Mucosa of rectum (tissue), 2 donors: ENCODE data around the gene SZRD1.
A peak's percentile ranks its signal among the peaks of the same experiment; 100 is the strongest.

Source experiments
- H3K27ac ChIP-seq, 2 donors: one replicate each; pipeline ENCODE4 v1.7.0; 2013; ENCODE audit warnings: inconsistent platforms in 2 of 2, low read depth in 2 of 2, low read length in 2 of 2
- H3K27me3 ChIP-seq, 2 donors: one replicate each; pipeline ENCODE4 v1.7.0; 2013; ENCODE audit warnings: low read length in 2 of 2; ENCODE audit not compliant: control insufficient read depth in 2 of 2, insufficient read depth in 2 of 2
- H3K36me3 ChIP-seq, 2 donors: one replicate each; pipeline ENCODE4 v1.7.0; 2013; ENCODE audit warnings: low read length in 2 of 2; ENCODE audit not compliant: control insufficient read depth in 2 of 2, insufficient read depth in 2 of 2
- H3K4me1 ChIP-seq, 2 donors: one replicate each; pipeline ENCODE4 v1.7.0; 2013; ENCODE audit warnings: low read length in 2 of 2, mild to moderate bottlenecking in 1 of 2; ENCODE audit not compliant: control insufficient read depth in 2 of 2, insufficient read depth in 2 of 2
- H3K4me3 ChIP-seq, 2 donors: one replicate each; pipeline ENCODE4 v1.7.0; 2013; ENCODE audit warnings: low read length in 2 of 2
- H3K9ac ChIP-seq, 2 donors: one replicate each; pipeline ENCODE4 v1.7.0; 2013; ENCODE audit warnings: low read length in 2 of 2, low read depth in 1 of 2, mild to moderate bottlenecking in 1 of 2
- H3K9me3 ChIP-seq, 2 donors: one replicate each; pipeline ENCODE4 v1.7.0; 2013; ENCODE audit warnings: low read length in 2 of 2; ENCODE audit not compliant: control insufficient read depth in 2 of 2
- donor health status: healthy.
- donor health status: Normal muscosa, but diverticular disease.

SZRD1 gene

GRCh38 chr1:16366722-16367257 is at the start of gene SZRD1:
TSS of gene SZRD1 (plus strand) at chr1:16367242. CDS start at chr1:16367258, 16 bp downstream.
- H3K27me3 ChIP-seq = no peaks in the 10 kb centered on the region
- H3K27ac ChIP-seq = peak within 1 kb of the TSS; percentile 94 to 98
- H3K36me3 ChIP-seq = no peaks in the 10 kb centered on the region
- no peaks in the 10 kb centered on the region for H3K9me3 ChIP-seq
- peaks cover 11% of the 10 kb centered on the region in 2 donors for H3K4me1 ChIP-seq
- peak within 1 kb of the TSS; percentile 89 to 91 for H3K9ac ChIP-seq
- peak within 1 kb of the TSS; percentile 80 to 98 for H3K4me3 ChIP-seq

DNA sequence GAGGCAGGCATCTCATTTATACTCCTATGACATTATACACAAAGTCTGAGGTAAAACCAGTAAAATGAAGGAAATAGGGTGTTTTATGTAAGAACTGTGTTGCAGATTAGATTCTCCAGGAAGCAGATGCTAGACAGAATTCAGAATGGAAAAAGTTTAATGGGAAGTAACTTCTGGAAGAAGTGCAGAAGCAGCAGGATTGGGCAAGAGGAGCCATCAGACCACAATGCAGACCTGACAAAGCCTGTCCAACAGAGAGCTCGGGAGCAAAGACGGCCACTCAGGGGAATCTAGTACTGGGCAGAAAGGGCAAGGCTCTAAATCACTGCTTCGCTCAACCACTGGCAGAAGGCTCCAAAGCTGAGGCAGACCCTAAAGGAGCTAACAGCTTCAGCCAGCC is 48.5 kb upstream of the SZRD1 start:
- H3K9ac ChIP-seq = no peak overlapping the region
- H3K27me3 ChIP-seq = no peaks in the 10 kb centered on the region
- no peaks in the 10 kb centered on the region for H3K4me1 ChIP-seq
- no peaks in the 10 kb centered on the region for H3K9me3 ChIP-seq
- no peak overlapping the region for H3K27ac ChIP-seq
- no peak overlapping the region for H3K4me3 ChIP-seq
- peaks cover 9 to 12% of the 10 kb centered on the region in 2 donors for H3K36me3 ChIP-seq

- no peaks in the 10 kb centered on the region for H3K27me3 ChIP-seq
- no peak overlapping the region for H3K9ac ChIP-seq
- H3K27ac ChIP-seq = no peak overlapping the region
- no peaks in the 10 kb centered on the region for H3K36me3 ChIP-seq
- no peaks in the 10 kb centered on the region for H3K9me3 ChIP-seq
- H3K4me1 ChIP-seq = no peaks in the 10 kb centered on the region
- H3K4me3 ChIP-seq = no peak overlapping the region
Measured at GRCh38 chr1:16321176-16321867, 45.7 kb upstream of the SZRD1 start.

- no peaks in the 10 kb centered on the region for H3K4me1 ChIP-seq
- H3K9ac ChIP-seq = no peak overlapping the region
- H3K4me3 ChIP-seq = no peak overlapping the region
- no peaks in the 10 kb centered on the region for H3K36me3 ChIP-seq
- H3K27me3 ChIP-seq = no peaks in the 10 kb centered on the region
- no peak overlapping the region for H3K27ac ChIP-seq
- H3K9me3 ChIP-seq = no peaks in the 10 kb centered on the region
Measured at GRCh38 chr1:16324456-16324890, 42.6 kb upstream of the SZRD1 start.

- no peaks in the 10 kb centered on the region for H3K9me3 ChIP-seq
- H3K4me1 ChIP-seq = no peaks in the 10 kb centered on the region
- no peak overlapping the region for H3K27ac ChIP-seq
- no peak overlapping the region for H3K9ac ChIP-seq
- no peaks in the 10 kb centered on the region for H3K27me3 ChIP-seq
- no peak overlapping the region for H3K4me3 ChIP-seq
- H3K36me3 ChIP-seq = no peaks in the 10 kb centered on the region
Measured at GRCh38 chr1:16326833-16327404, 40.1 kb upstream of the SZRD1 start.

DNA sequence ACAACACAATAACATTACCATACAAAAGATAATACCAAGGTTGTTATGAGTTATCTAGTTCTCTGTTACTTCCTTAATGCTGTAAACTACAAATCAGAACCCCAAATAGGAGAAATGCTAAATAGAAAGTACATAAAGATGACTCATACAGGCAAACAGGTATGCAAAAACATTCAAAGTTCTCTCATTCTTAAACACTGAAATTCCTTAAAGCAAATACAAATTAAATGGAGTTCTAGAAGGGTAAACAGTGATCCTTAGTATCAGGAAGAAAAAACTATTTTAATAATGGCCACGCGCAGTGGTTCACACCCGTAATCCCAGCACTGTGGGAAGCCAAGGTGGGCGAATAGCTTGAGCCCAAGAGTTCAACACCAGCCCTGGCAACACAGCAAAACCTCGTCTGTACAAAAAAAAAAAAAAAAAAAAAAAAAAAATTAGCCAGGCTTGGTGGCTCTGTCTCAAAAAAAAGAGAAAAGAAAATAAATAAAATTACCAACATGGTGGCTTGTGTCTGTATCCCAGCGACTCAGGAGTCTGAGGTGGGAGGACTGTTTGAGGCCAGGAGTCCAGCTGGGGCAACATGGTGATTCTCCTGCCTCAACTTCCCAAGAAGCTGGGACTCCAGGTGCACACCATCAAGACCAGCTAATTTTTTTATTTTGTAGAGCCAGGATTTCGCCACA is 32.2 kb upstream of the SZRD1 start:
- Histone ChIP-seq H3K4me1 (peaks cover 0 to 2% of the 10 kb centered on the region in 2 donors), H3K27ac (no peak overlapping the region)

GRCh38 chr1:16338961-16339360 is 28.1 kb upstream of the SZRD1 start:
- H3K36me3 ChIP-seq = no peaks in the 10 kb centered on the region
- H3K27me3 ChIP-seq = no peaks in the 10 kb centered on the region
- no peaks in the 10 kb centered on the region for H3K9me3 ChIP-seq
- no peak overlapping the region for H3K9ac ChIP-seq
- H3K4me1 ChIP-seq = peaks cover 0 to 2% of the 10 kb centered on the region in 2 donors
- no peak overlapping the region for H3K4me3 ChIP-seq
- H3K27ac ChIP-seq = no peak overlapping the region

More for the DNA sequence above, 32.2 kb upstream of the SZRD1 start:
- H3K4me3 ChIP-seq = no peak overlapping the region
- H3K9me3 ChIP-seq = no peaks in the 10 kb centered on the region
- no peaks in the 10 kb centered on the region for H3K27me3 ChIP-seq
- H3K36me3 ChIP-seq = no peaks in the 10 kb centered on the region
- no peak overlapping the region for H3K9ac ChIP-seq

DNA sequence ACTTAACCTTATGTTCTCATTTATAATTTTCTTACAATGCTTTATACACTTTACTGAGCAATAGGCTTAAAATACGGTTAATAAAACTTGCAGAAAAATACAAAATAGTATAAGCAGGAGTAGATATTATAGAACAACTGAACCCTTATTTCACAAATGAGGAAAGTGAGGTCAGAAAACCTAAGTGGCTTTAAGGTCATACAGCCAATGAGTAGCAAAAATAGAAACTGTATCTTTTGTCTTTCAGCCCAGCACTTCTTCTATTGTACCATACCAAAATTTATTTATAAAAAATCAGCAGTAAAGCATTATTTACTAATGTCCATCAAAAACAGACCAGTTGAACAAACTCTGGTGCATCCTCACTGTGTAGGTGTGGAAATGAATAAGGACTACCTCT is 26.4 kb upstream of the SZRD1 start:
- no peaks in the 10 kb centered on the region for H3K4me1 ChIP-seq
- no peak overlapping the region for H3K4me3 ChIP-seq
- H3K27ac ChIP-seq = no peak overlapping the region

GRCh38 chr1:16342331-16343062 is 24.5 kb upstream of the SZRD1 start:
- Histone ChIP-seq H3K27me3 (no peaks in the 10 kb centered on the region), H3K36me3 (no peaks in the 10 kb centered on the region), H3K27ac (no peak overlapping the region), H3K4me1 (no peaks in the 10 kb centered on the region), H3K9me3 (no peaks in the 10 kb centered on the region), H3K4me3 (no peak overlapping the region), H3K9ac (no peak overlapping the region)

More for the DNA sequence above, 26.4 kb upstream of the SZRD1 start:
- Histone ChIP-seq H3K9ac (no peak overlapping the region), H3K27me3 (no peaks in the 10 kb centered on the region), H3K9me3 (no peaks in the 10 kb centered on the region), H3K36me3 (no peaks in the 10 kb centered on the region)
